Liver (tissue), 9 donors: ENCODE results near the gene PLPP2. TPM values are rescaled to one million over a fixed set of nuclear protein-coding genes. Genes with fewer than 3 reads are reported as not detected.

Experiments
- DNase-seq: peaks from one replicate; pipeline ENCODE4 v3.0.0-alpha.2; 2017; ENCODE audit warnings: low spot score
- H3K27ac ChIP-seq, 2 donors: one replicate each; pipeline ENCODE4 v1.7.0; 2013; ENCODE audit warnings: inconsistent platforms in 2 of 2, low read length in 2 of 2, control low read depth in 1 of 2, low read depth in 1 of 2, mild to moderate bottlenecking in 1 of 2
- H3K27me3 ChIP-seq, 4 donors: one replicate each; pipeline versions ENCODE4 v1.6.1 to v1.7.0; 2013; ENCODE audit warnings: low read length in 3 of 4, inconsistent platforms in 1 of 4, mild to moderate bottlenecking in 1 of 4, moderate library complexity in 1 of 4; ENCODE audit not compliant: control insufficient read depth in 4 of 4, insufficient read depth in 4 of 4
- H3K36me3 ChIP-seq, 4 donors: one replicate each; pipeline versions ENCODE4 v1.6.1 to v1.7.0; 2013; ENCODE audit warnings: low read length in 3 of 4, mild to moderate bottlenecking in 3 of 4, low read depth in 1 of 4, moderate library complexity in 1 of 4; ENCODE audit not compliant: control insufficient read depth in 4 of 4, insufficient read depth in 3 of 4
- H3K4me1 ChIP-seq, 4 donors: one replicate each; pipeline versions ENCODE4 v1.6.1 to v1.7.0; 2013; ENCODE audit warnings: low read length in 3 of 4, mild to moderate bottlenecking in 3 of 4, moderate library complexity in 1 of 4; ENCODE audit not compliant: control insufficient read depth in 4 of 4, insufficient read depth in 4 of 4
- H3K4me3 ChIP-seq, 3 donors: one replicate each; pipeline versions ENCODE4 v1.6.1 to v1.7.0; 2013; ENCODE audit warnings: low read length in 3 of 3, control low read depth in 1 of 3, low read depth in 1 of 3, mild to moderate bottlenecking in 1 of 3
- H3K9ac ChIP-seq, 2 donors: one replicate each; pipeline ENCODE4 v1.7.0; 2013; ENCODE audit warnings: low read length in 2 of 2, mild to moderate bottlenecking in 2 of 2, moderate library complexity in 2 of 2, control low read depth in 1 of 2, low read depth in 1 of 2
- H3K9me3 ChIP-seq, 4 donors: one replicate each; pipeline versions ENCODE4 v1.6.1 to v1.7.0; 2013; ENCODE audit warnings: low read length in 3 of 4; ENCODE audit not compliant: control insufficient read depth in 4 of 4
- EGR1 ChIP-seq, 2 donors: IDR thresholded peaks; 2 replicates each; pipeline ENCODE4 v1.6.1; 2016 to 2018; ENCODE audit warnings: antibody characterized with exemption in 2 of 2, low read depth in 2 of 2
- FOXA2 ChIP-seq: IDR thresholded peaks from 2 replicates; pipeline ENCODE4 v1.6.1; 2016; ENCODE audit warnings: antibody characterized with exemption
- GABPA ChIP-seq, 2 donors: IDR thresholded peaks in 1 of 2; conservative IDR thresholded peaks in 1 of 2; 2 replicates each; pipeline ENCODE4 v1.6.1; 2016; ENCODE audit warnings: antibody characterized with exemption in 2 of 2, mild to moderate bottlenecking in 1 of 2, moderate library complexity in 1 of 2
- HNF4A ChIP-seq, 2 donors: conservative IDR thresholded peaks; 2 replicates each; pipeline ENCODE4 v1.6.1; 2016; ENCODE audit warnings: antibody characterized with exemption in 2 of 2, mild to moderate bottlenecking in 2 of 2
- HNF4G ChIP-seq: IDR thresholded peaks from 2 replicates; pipeline ENCODE4 v1.6.1; 2016; ENCODE audit warnings: antibody characterized with exemption
- JUND ChIP-seq, 2 donors: IDR thresholded peaks; 2 replicates each; pipeline ENCODE4 v1.6.1; 2016; ENCODE audit warnings: antibody characterized with exemption in 2 of 2
- NR2F2 ChIP-seq: IDR thresholded peaks from 2 replicates; pipeline ENCODE4 v1.6.1; 2016; ENCODE audit warnings: antibody characterized with exemption
- RAD21 ChIP-seq, 2 donors: IDR thresholded peaks; 2 replicates each; pipeline ENCODE4 v1.6.1; 2016; ENCODE audit warnings: antibody characterized with exemption in 2 of 2, mild to moderate bottlenecking in 2 of 2
- RXRA ChIP-seq, 2 donors: IDR thresholded peaks; 2 replicates each; pipeline ENCODE4 v1.6.1; 2017 to 2018; ENCODE audit warnings: antibody characterized with exemption in 2 of 2, mild to moderate bottlenecking in 1 of 2
- TAF1 ChIP-seq: conservative IDR thresholded peaks from 2 replicates; pipeline ENCODE4 v1.6.1; 2016; ENCODE audit warnings: antibody characterized with exemption, mild to moderate bottlenecking
- YY1 ChIP-seq: IDR thresholded peaks from 2 replicates; pipeline ENCODE4 v1.6.1; 2016; ENCODE audit warnings: antibody characterized with exemption, mild to moderate bottlenecking
- WGBS: extraction: QIAGEN DNeasy Blood & Tissue Kit; methylation state at CpG from one replicate; pipeline ENCODE4 v1.1.7; 2013; 5-methylcytosine and 5-hydroxymethylcytosine counted together
- polyA plus RNA-seq, 2 donors: library from polyadenylated mRNA; stranded (reverse) in 1 of 2; unstranded in 1 of 2; fragments of 200-250 nt in 1 of 2; fragments of >200 nt in 1 of 2; fragmentation: Nextera tagmentation in 1 of 2; extraction: Ambion mirVana in 1 of 2; gene quantifications; one replicate each; pipeline versions ENCODE4 v1.2.1 to v1.2.3, GENCODE V29; 2013 to 2015
- total RNA-seq, 2 donors: library from RNA; depleted of rRNA; stranded (reverse); fragments of >200 nt; gene quantifications; one replicate each; pipeline ENCODE4 v1.2.3, GENCODE V29; 2014
- TF ChIP-seq, protein P1 (sequence below): IDR thresholded peaks from 2 replicates; pipeline ENCODE4 v1.6.1; 2016; ENCODE audit warnings: antibody characterized with exemption
- TF ChIP-seq, protein P2 (sequence below): fragments of 150-350 bp; IDR thresholded peaks from 2 replicates; pipeline ENCODE4 v1.5.1; 2017; ENCODE audit warnings: improper control_type of control experiment, low read depth, low read length; ENCODE audit not compliant: missing input control
- TF ChIP-seq, protein P3 (sequence below): IDR thresholded peaks from 2 replicates; pipeline ENCODE4 v1.6.1; 2016; ENCODE audit warnings: antibody characterized with exemption, mild to moderate bottlenecking
- TF ChIP-seq, protein P4 (sequence below): IDR thresholded peaks from 2 replicates; pipeline ENCODE4 v1.6.1; 2016; ENCODE audit warnings: antibody characterized with exemption
- TF ChIP-seq, protein P5 (sequence below): IDR thresholded peaks from 2 replicates; pipeline ENCODE4 v1.6.1; 2016; ENCODE audit warnings: antibody characterized with exemption
- donor health status: healthy.
- donor health status: healthy.
- donor health status: healthy.
- donor health status: healthy.
- donor health status: healthy.

PLPP2 gene
- total and polyA plus RNA-seq, 4 donors = 0.75 to 5.9 (median 2.0) TPM

DNA sequence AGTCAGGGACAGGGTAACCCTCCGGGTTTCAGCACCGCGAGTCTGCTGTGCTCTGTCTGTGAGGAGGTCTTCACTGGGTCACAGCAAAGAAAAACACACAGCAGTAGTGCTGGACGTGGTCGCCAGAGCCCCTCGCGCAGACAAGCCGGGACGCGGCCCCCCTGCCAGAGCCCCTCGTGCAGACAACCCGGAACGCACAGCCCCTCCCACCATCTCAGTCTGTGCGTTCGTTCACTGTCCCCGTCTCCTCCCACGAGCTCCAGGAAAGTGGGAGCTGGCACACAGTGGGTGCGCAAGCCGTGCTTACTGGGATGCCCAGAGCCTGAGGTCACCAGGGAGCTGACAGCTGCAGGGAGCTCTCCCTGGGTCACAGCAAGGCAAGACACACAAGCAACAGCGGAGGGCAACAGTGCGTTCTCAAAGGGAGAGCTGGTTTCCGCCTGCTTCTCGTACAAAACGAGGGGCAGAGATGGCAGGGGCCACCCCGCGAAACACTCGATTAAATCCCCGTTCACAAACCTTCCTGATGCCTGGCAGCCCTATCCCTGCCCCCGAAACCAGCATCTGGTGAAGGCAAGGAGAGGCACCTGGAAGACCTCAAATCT is 3.2 kb upstream of the PLPP2 start:
- TF ChIP-seq HNF4A (conservative IDR thresholded peaks at IDR 0.05) (no peak), FOXA2 (no peak), RAD21 (IDR thresholded peaks at IDR 0.05) (no peak), NR2F2 (no peak), RXRA (IDR thresholded peaks at IDR 0.05) (no peak)
- TF ChIP-seq, protein P1, sequence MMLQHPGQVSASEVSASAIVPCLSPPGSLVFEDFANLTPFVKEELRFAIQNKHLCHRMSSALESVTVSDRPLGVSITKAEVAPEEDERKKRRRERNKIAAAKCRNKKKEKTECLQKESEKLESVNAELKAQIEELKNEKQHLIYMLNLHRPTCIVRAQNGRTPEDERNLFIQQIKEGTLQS = no peak
- TF ChIP-seq, protein P2, sequence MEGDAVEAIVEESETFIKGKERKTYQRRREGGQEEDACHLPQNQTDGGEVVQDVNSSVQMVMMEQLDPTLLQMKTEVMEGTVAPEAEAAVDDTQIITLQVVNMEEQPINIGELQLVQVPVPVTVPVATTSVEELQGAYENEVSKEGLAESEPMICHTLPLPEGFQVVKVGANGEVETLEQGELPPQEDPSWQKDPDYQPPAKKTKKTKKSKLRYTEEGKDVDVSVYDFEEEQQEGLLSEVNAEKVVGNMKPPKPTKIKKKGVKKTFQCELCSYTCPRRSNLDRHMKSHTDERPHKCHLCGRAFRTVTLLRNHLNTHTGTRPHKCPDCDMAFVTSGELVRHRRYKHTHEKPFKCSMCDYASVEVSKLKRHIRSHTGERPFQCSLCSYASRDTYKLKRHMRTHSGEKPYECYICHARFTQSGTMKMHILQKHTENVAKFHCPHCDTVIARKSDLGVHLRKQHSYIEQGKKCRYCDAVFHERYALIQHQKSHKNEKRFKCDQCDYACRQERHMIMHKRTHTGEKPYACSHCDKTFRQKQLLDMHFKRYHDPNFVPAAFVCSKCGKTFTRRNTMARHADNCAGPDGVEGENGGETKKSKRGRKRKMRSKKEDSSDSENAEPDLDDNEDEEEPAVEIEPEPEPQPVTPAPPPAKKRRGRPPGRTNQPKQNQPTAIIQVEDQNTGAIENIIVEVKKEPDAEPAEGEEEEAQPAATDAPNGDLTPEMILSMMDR = no peak
- TF ChIP-seq, protein P3, sequence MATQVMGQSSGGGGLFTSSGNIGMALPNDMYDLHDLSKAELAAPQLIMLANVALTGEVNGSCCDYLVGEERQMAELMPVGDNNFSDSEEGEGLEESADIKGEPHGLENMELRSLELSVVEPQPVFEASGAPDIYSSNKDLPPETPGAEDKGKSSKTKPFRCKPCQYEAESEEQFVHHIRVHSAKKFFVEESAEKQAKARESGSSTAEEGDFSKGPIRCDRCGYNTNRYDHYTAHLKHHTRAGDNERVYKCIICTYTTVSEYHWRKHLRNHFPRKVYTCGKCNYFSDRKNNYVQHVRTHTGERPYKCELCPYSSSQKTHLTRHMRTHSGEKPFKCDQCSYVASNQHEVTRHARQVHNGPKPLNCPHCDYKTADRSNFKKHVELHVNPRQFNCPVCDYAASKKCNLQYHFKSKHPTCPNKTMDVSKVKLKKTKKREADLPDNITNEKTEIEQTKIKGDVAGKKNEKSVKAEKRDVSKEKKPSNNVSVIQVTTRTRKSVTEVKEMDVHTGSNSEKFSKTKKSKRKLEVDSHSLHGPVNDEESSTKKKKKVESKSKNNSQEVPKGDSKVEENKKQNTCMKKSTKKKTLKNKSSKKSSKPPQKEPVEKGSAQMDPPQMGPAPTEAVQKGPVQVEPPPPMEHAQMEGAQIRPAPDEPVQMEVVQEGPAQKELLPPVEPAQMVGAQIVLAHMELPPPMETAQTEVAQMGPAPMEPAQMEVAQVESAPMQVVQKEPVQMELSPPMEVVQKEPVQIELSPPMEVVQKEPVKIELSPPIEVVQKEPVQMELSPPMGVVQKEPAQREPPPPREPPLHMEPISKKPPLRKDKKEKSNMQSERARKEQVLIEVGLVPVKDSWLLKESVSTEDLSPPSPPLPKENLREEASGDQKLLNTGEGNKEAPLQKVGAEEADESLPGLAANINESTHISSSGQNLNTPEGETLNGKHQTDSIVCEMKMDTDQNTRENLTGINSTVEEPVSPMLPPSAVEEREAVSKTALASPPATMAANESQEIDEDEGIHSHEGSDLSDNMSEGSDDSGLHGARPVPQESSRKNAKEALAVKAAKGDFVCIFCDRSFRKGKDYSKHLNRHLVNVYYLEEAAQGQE = no peak
- TF ChIP-seq, protein P4, sequence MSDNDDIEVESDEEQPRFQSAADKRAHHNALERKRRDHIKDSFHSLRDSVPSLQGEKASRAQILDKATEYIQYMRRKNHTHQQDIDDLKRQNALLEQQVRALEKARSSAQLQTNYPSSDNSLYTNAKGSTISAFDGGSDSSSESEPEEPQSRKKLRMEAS = no peak
- 10% methylated on average over 29 of the region's 29 CpGs for WGBS
- no peak overlapping the region for H3K4me3 ChIP-seq
- H3K36me3 ChIP-seq = no peaks in the 10 kb centered on the region
- H3K27ac ChIP-seq = no peak overlapping the region
- H3K4me1 ChIP-seq = peaks cover 0 to 8% (median 1%) of the 10 kb centered on the region in 4 donors
- H3K9me3 ChIP-seq = peaks cover 2 to 8% (median 5%) of the 10 kb centered on the region in 4 donors
- no peak for DNase-seq
- H3K27me3 ChIP-seq = peaks cover 0 to 14% (median 3%) of the 10 kb centered on the region in 4 donors
- no peak overlapping the region for H3K9ac ChIP-seq

DNA sequence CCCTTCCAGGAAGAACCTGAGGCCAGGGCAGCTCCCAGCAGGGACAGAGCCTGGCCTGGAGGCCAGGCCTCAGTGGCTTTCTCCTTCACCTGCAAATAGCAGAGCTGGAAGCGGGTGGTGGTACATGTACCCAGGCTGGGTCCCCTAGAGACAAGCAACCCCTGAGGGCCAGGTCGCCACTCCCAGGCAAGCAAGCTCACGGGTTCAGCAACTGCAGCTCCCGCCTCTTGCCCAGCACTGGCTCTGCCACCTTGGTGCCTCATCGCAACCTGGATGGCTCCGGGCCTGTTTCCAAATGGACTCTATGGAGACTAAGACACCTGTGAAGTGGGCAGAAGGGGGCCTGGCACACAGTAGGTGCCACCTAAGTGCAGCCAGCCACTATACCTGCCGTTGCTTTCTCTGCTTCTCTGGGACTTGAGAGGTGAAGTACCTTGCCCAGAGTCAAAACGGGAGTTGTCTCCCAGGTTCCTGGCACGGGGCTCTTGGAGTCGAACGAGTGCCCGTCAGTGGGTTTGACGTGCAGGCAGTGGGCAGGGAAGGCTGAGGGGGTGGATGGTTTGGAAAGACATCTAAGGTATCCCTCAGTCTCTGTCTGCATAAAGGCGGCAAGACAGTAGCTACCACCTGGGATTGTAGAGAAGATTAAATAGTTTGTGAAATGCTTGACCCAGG is 2.4 kb upstream of the PLPP2 start:
- H3K27ac ChIP-seq = no peak overlapping the region
- no peaks in the 10 kb centered on the region for H3K36me3 ChIP-seq
- H3K4me3 ChIP-seq = no peak overlapping the region
- H3K27me3 ChIP-seq = peaks cover 0 to 14% (median 3%) of the 10 kb centered on the region in 4 donors
- no peak for DNase-seq
- peaks cover 0 to 8% (median 1%) of the 10 kb centered on the region in 4 donors for H3K4me1 ChIP-seq
- 73% methylated on average over 14 of the region's 14 CpGs for WGBS
- peaks cover 2 to 8% (median 5%) of the 10 kb centered on the region in 4 donors for H3K9me3 ChIP-seq
- no peak overlapping the region for H3K9ac ChIP-seq
- TF ChIP-seq, protein P5, sequence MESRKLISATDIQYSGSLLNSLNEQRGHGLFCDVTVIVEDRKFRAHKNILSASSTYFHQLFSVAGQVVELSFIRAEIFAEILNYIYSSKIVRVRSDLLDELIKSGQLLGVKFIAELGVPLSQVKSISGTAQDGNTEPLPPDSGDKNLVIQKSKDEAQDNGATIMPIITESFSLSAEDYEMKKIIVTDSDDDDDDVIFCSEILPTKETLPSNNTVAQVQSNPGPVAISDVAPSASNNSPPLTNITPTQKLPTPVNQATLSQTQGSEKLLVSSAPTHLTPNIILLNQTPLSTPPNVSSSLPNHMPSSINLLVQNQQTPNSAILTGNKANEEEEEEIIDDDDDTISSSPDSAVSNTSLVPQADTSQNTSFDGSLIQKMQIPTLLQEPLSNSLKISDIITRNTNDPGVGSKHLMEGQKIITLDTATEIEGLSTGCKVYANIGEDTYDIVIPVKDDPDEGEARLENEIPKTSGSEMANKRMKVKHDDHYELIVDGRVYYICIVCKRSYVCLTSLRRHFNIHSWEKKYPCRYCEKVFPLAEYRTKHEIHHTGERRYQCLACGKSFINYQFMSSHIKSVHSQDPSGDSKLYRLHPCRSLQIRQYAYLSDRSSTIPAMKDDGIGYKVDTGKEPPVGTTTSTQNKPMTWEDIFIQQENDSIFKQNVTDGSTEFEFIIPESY = no peak
- no peak for TF ChIP-seq JUND (IDR thresholded peaks at IDR 0.05)
- TF ChIP-seq EGR1 (IDR thresholded peaks at IDR 0.05; ENCODE audit: low read depth in 2 of 2) = no peak
- TF ChIP-seq, protein P3 = no peak
- no peak for TF ChIP-seq RAD21 (IDR thresholded peaks at IDR 0.05)
- TF ChIP-seq, protein P2 = no peak
- TF ChIP-seq FOXA2 = no peak
- no peak for TF ChIP-seq TAF1
- no peak for TF ChIP-seq YY1
- TF ChIP-seq GABPA (IDR thresholded peaks at IDR 0.05 in 1 of 2, conservative IDR thresholded peaks at IDR 0.05 in 1 of 2) = no peak
- no peak for TF ChIP-seq HNF4G
